ENCODE measurements around the gene TLL1. TPM values are rescaled to one million over a fixed set of nuclear protein-coding genes. Genes with fewer than 3 reads are reported as not detected.

TLL1 gene
- total and polyA plus RNA-seq, 3 donors from 2014 or later: 0.71 to 1.1 (median 0.94) TPM

DNA sequence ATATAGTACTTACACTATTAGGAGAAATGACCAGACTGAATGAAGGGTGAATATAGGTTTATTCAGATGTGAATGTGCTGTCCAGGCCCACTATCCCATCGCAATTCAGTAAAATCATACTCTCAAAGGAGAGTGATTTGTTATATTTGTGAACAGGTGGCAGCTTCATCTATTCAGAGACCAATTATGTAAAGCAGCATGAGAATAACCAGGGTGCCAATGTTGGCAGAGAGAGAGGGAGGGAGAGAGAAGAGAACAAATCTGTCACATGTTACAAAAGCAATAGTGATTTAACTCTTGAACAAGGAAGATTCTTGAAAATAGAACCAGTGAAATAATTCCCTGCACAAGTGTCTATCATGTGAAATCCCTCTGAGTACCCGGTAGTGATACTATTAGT lies 38.9 kb upstream of the TLL1 start:
- Histone ChIP-seq H3K4me1 (no peaks in the 10 kb centered on the region), H3K9me3 (no peaks in the 10 kb centered on the region), H3K36me3 (ENCODE audit: low read depth, missing control alignments) (no peaks in the 10 kb centered on the region), H3K27ac (no peak overlapping the region), H3K4me3 (no peak overlapping the region), H3K27me3 (no peaks in the 10 kb centered on the region)
- 86 to 93% methylated on average over 2 of the region's 2 CpGs for WGBS, 2 donors
- TF ChIP-seq POLR2A (IDR thresholded peaks at IDR 0.05): no peak
- TF ChIP-seq, protein P1, sequence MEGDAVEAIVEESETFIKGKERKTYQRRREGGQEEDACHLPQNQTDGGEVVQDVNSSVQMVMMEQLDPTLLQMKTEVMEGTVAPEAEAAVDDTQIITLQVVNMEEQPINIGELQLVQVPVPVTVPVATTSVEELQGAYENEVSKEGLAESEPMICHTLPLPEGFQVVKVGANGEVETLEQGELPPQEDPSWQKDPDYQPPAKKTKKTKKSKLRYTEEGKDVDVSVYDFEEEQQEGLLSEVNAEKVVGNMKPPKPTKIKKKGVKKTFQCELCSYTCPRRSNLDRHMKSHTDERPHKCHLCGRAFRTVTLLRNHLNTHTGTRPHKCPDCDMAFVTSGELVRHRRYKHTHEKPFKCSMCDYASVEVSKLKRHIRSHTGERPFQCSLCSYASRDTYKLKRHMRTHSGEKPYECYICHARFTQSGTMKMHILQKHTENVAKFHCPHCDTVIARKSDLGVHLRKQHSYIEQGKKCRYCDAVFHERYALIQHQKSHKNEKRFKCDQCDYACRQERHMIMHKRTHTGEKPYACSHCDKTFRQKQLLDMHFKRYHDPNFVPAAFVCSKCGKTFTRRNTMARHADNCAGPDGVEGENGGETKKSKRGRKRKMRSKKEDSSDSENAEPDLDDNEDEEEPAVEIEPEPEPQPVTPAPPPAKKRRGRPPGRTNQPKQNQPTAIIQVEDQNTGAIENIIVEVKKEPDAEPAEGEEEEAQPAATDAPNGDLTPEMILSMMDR (IDR thresholded peaks at IDR 0.05): no peak
- no peak for DNase-seq
- intact Hi-C loops (cut with DNase I; ENCODE audit: low total_unique reads): no loop called here

DNA sequence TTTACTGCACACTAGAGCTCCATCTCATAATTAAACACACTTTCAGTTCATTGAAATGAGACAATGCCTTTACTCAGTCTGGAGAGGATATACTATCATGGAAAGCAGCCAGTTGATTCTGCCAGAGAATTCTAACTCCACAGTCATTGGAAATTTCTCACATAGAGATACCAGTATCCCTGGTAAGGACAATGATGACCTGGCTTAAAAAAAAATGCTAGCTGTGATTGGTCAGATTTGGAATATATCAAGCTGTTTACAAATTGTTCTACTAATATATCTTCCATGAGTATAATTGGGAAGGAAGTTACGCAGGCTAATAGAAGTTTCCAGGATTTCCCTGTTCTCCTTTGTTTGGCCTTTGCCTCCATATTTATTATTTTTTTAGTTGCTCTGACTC lies 34.5 kb upstream of the TLL1 start:
- Histone ChIP-seq H3K27ac (no peak overlapping the region), H3K36me3 (ENCODE audit: low read depth, missing control alignments) (no peaks in the 10 kb centered on the region), H3K4me1 (no peaks in the 10 kb centered on the region), H3K9me3 (no peaks in the 10 kb centered on the region), H3K27me3 (no peaks in the 10 kb centered on the region), H3K4me3 (no peak overlapping the region)
- intact Hi-C loops (cut with DNase I; ENCODE audit: low total_unique reads): no loop called here
- DNase-seq: no peak
- TF ChIP-seq, protein P1 (IDR thresholded peaks at IDR 0.05): no peak
- no peak for TF ChIP-seq POLR2A (IDR thresholded peaks at IDR 0.05)
- 81 to 91% methylated on average over 1 of the region's 1 CpG for WGBS, 2 donors

DNA sequence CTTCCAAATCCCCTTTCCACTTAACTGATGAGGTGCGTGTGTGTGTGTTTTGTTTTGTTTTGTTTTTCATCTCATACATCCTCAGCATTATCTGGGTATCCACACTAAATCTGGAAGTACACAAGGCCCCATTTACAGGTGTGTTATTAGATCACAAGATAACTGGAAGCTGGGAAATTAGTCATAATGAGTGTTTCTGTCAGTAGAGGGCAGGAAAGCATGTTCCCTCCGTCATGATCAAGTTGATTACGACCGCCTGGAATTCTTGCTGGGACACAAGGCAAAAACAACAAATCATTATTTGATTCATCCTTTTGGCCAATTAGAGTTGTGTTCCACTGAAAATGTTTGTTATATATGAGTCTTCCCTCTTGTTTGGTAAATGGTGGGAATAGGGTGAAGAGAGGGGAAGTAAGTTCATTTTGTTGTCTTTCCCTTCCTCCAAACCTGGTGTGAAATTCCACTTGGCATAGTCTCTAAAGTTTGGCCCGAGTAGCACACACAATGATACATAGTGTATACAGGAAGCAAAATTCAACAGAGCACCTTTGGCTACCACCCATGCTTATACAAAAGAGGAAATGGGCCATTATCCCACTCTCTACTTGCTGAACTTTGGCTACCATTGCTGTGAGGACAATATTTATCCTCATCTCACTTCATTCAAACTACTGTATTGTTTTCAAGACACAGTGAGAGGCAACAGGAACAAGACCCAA lies 33.3 kb upstream of the TLL1 start:
- Histone ChIP-seq H3K4me1 (no peaks in the 10 kb centered on the region), H3K36me3 (ENCODE audit: low read depth, missing control alignments) (no peaks in the 10 kb centered on the region), H3K27me3 (no peaks in the 10 kb centered on the region), H3K9me3 (no peaks in the 10 kb centered on the region), H3K27ac (no peak overlapping the region), H3K4me3 (no peak overlapping the region)
- WGBS, 2 donors: 69 to 79% methylated on average over 5 of the region's 5 CpGs
- DNase-seq: no peak
- intact Hi-C loops (cut with DNase I; ENCODE audit: low total_unique reads): no loop called here
- TF ChIP-seq, protein P1 (IDR thresholded peaks at IDR 0.05): no peak
- TF ChIP-seq POLR2A (IDR thresholded peaks at IDR 0.05): no peak

DNA sequence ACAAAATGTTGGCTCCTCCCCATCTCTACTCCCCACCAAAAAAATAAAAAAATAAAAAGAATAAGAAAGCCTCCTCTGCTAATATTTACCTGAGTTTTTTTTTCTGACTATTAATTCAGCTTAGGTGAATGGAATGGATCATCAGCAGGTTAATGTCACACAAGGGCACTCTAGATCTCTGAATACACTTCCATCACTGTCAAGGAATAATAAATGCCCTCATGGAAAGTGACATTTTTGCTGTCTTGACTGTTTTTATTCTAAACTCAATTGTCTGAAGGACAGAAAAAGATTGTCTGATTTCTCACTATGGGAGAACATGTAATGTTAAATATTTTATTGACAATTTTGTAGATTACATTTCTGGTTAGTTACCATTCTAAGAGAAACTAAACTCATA lies 30.4 kb upstream of the TLL1 start:
- no peaks in the 10 kb centered on the region for H3K4me1 ChIP-seq
- no peak for DNase-seq
- intact Hi-C loops (cut with DNase I; ENCODE audit: low total_unique reads): no loop called here
- H3K36me3 ChIP-seq (ENCODE audit: low read depth, missing control alignments): no peaks in the 10 kb centered on the region
- H3K9me3 ChIP-seq: no peaks in the 10 kb centered on the region
- H3K27ac ChIP-seq: no peak overlapping the region
- no peak for TF ChIP-seq POLR2A (IDR thresholded peaks at IDR 0.05)
- TF ChIP-seq, protein P1 (IDR thresholded peaks at IDR 0.05): no peak
- no peak overlapping the region for H3K4me3 ChIP-seq
- H3K27me3 ChIP-seq: no peaks in the 10 kb centered on the region

DNA sequence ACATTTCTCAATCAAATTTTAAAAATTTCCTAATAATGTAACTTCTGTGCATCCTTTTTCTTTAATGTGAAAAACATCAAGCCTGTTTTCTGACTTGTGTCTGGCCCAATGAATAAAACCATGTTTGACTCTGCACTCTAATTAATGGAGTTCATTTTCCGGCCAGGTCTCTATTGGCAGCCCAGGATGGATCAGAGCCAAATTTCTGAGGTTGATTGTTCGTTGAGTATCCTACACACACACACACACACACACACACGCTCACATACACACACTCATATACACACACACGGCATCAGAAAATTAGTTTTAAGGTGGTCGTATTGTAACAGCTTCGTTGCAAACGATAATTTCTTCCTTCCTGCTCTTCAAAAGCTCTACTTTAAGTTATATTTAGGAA lies 28.9 kb upstream of the TLL1 start:
- no peaks in the 10 kb centered on the region for H3K27me3 ChIP-seq
- TF ChIP-seq, protein P1 (IDR thresholded peaks at IDR 0.05): no peak
- TF ChIP-seq POLR2A (IDR thresholded peaks at IDR 0.05): no peak
- no peaks in the 10 kb centered on the region for H3K4me1 ChIP-seq
- no peak overlapping the region for H3K4me3 ChIP-seq
- H3K36me3 ChIP-seq (ENCODE audit: low read depth, missing control alignments): no peaks in the 10 kb centered on the region
- DNase-seq: no peak
- WGBS, 2 donors: 64 to 65% methylated on average over 7 of the region's 7 CpGs
- H3K27ac ChIP-seq: no peak overlapping the region
- intact Hi-C loops (cut with DNase I; ENCODE audit: low total_unique reads): no loop called here
- no peaks in the 10 kb centered on the region for H3K9me3 ChIP-seq
